GM12801 (cell line): Measurements from ENCODE around the gene DENND4C.

Experiments used
- TF ChIP-seq, protein P1 (sequence below): IDR thresholded peaks from one replicate; pipeline ENCODE4 v1.5.1; 2011; ENCODE audit warnings: control low read depth; ENCODE audit not compliant: insufficient read length; ENCODE audit errors: extremely low read depth

Gene DENND4C

GRCh38 chr9:19408316-19408692, 177.8 kb downstream of the DENND4C start:
- TF ChIP-seq, protein P1, sequence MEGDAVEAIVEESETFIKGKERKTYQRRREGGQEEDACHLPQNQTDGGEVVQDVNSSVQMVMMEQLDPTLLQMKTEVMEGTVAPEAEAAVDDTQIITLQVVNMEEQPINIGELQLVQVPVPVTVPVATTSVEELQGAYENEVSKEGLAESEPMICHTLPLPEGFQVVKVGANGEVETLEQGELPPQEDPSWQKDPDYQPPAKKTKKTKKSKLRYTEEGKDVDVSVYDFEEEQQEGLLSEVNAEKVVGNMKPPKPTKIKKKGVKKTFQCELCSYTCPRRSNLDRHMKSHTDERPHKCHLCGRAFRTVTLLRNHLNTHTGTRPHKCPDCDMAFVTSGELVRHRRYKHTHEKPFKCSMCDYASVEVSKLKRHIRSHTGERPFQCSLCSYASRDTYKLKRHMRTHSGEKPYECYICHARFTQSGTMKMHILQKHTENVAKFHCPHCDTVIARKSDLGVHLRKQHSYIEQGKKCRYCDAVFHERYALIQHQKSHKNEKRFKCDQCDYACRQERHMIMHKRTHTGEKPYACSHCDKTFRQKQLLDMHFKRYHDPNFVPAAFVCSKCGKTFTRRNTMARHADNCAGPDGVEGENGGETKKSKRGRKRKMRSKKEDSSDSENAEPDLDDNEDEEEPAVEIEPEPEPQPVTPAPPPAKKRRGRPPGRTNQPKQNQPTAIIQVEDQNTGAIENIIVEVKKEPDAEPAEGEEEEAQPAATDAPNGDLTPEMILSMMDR, result no peak

GRCh38 chr9:19408693-19409400, 178.4 kb downstream of the DENND4C start, which contains the start of gene ACER2:
Gene ACER2 (plus strand): TSS chr9:19409009. CDS start chr9:19409085, 76 bp downstream.
- TF ChIP-seq, protein P1, result no peak

DNA sequence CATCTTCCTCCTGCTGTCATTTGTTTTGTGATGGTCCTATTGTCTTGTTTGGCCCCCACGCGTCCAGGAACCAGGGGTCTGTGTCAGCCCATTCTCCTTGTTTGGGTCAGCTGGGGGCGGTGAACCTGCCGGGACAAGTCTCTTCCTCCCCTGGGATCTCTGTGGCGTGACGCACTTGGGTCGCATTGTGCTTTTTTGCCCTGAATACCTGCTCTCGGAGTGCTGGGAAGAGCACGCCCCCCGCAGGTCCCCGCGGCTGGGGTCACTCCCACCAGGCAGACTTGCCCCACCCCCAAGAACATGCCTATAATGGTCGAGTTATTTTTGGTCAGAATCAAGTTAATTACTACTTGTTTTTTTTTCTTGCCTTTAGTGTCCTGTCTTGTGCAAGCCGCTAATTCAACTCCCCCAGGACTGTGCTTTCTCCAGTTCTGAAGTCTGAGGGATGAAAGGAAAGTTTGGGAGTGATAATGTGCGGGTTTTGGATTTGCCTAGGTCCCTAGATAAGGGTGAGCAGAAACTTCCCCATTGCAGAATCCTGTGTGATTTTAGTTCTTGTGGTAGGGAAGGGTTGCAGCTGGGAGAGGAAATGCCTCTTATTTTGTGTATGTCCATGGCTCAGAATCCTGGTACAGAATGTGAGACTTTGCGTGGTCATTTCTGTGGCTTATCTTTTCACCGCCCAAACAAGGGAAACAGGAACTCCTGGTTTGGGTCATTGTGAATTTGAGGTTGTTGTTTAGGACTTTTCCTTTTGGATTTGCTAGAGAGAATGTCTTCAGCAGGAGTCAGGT, 179.1 kb downstream of the DENND4C start:
- TF ChIP-seq, protein P1, result no peak

GRCh38 chr9:19410195-19410503, 179.7 kb downstream of the DENND4C start:
- TF ChIP-seq, protein P1, result no peak

DNA sequence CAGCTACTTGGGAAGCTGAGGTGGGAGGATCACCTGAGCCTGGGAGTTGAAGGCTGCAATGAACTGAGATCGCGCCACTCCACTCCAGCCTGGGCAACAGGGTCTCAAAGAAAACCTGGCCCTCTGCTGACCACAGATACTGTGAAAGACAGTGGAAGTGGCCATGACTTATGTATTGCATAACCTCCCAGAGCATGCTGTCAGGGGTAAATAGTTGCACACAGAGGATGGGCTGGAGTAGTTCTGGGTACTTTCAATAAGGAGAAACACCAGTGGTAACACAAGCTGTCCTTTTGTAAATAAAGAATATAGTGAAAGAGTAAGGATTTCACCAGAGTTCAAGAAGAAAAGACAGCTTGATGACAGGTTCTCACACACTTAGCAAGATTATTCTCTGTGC, 180.1 kb downstream of the DENND4C start:
- TF ChIP-seq, protein P1, result no peak

DNA sequence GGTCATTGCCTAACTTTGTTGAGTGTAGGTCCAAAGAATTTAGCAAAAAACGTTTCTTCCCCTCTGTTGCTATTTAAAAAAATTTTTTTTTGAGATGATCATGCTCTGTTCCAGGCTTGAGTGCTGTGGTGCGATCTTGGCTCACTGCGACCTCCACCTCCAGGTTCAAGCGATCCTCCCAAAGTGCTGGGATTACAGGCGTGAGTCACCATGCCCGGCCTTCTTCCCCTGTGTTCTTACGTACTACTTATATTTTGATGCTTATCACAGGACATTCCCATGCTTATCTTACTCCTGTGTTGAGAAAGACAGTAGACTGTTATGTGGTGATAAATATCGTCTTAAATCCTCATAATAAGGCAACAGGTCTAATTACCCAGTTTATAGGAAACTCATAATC, 180.8 kb downstream of the DENND4C start:
- TF ChIP-seq, protein P1, result no peak

- TF ChIP-seq, protein P1, result no peak
Measured at GRCh38 chr9:19416143-19416542, 185.7 kb downstream of the DENND4C start.
